Glomerular endothelial cell (primary cell): ENCODE measurements around the gene KIF2A. TPM values are rescaled to one million over a fixed set of nuclear protein-coding genes. Genes with fewer than 3 reads are reported as not detected.

Experiments
- total RNA-seq: library from RNA; depleted of rRNA; stranded (reverse); fragments of >200 nt; gene quantifications from 2 replicates; pipeline ENCODE4 v1.2.3, GENCODE V29; 2015

Gene KIF2A
- total RNA-seq, 1 donor from 2014 or later: 65.4 TPM

Other genes with a start within 250 kb of the KIF2A start
- gene DIMT1, start 97.7 kb downstream of the KIF2A start, total RNA-seq: 12.8 and 27.7 TPM in 2 replicates
- 57.6 and 67.6 TPM in 2 replicates for gene IPO11, start 106.6 kb downstream of the KIF2A start, total RNA-seq